Inferior parietal cortex (tissue), 1 donor: ENCODE measurements around the gene SNAPIN.
A peak's percentile ranks its signal among the peaks of the same experiment; 100 is the strongest.
"Not testable (repeated sequence)": the region's sequence is repeated elsewhere in the genome, so short reads cannot be mapped to it uniquely, and the experiment has no call there.

Experiments
- DNase-seq: peaks from one replicate; pipeline ENCODE4 v3.0.0-alpha.2; 2016; ENCODE audit errors: extremely low spot score

SNAPIN gene

DNA sequence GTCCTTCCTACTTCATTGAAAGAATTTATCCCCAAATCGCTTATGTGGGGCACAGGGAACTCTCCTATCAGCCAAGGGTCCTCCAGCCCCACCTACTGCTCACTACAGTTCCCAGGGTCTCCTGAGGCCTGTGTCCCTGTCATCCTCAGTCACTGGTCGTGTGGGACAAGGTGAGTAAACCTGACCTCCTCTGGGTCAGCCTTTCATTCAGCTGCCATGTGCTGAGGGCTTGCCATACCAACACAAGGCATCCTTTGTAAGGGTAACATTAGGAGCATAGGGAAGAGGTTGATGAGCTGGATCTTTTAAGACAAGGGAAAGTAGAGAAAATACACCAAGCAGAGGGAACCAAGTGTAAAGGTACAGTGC lies 11.2 kb upstream of the SNAPIN start:
- DNase-seq: no peak

DNA sequence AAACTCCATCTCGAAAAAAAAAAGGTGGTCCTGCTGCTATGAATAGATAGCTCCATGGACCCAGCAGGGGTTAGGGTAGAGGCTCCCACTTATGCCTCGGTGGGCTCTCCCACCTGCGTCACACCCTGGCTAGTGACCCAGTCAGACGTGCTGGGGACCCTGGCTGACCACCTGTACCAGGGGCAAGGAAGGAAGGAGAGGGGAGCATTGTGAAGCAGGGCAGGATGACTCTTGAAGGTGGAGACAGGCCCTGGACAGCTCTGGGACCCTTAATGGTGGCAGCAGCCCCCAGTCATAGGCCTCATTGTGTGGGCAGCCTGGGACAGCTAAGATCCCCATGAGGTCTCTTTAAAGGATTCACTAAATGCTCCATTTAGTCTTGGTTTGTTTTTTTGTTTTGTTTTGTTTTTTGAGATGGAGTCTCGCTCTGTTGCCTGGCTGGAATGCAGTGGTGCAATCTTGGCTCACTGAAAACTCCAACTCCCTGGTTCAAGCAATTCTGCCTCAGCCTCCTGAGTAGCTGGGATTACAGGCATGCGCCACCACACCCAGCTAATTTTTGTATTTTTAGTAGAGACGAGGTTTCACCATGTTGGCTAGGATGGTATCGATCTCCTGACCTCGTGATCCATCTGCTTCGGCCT lies 10.4 kb upstream of the SNAPIN start:
- DNase-seq: no peak

DNA sequence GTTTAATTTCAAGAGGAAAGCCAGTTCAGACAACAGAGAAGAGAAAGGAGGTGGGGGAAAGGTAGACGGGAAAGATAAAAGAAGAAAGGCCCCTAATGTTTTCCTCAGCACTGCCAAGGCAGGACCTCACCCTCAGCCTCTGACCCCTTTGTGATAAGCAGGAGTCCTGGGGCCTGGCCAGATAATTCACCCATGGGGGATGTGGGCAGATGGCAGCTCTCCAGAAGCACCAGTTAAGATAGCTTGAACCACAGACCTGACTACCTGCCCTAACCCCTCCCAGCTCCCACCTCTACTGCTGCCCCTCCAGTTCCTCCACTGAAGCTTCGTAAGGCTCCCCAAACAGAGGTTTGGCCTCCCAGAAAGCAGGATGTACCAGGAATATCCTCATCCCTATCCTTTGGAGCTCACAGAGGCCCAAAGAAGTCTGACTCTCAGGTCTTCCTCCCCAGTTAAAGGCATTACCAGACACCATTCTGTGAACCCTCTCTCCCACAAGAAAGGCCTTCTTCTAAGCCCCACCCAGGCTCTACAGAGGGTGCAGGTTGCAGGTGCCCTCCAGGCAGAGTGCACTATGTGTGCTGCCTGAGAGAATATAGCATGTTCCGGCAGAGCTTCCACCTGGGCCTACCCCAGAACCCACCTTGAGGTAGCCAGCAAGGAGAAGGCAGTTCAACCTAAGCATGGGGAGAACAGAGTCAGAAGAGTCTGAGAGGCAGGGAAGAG lies 9.2 kb upstream of the SNAPIN start:
- no peak for DNase-seq

DNA sequence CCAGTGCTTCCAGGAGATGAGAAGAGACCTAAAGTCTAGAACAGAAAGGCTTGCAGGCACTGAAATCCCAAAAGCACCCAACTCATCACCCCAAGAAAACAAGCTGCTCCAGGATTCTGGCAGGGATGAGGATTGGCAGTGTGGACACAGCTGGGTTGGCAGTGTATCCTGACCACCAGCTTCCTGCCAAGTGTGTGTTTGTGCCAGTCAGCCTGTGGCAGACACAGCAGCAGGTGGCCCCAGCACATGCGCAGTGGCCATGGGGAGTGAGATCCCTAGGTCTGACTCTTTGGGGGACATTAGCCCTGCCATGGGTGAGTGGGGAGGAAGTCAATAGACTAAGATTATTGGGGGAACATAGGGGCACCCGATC lies 8.7 kb upstream of the SNAPIN start:
- peak; percentile 70 for DNase-seq

DNA sequence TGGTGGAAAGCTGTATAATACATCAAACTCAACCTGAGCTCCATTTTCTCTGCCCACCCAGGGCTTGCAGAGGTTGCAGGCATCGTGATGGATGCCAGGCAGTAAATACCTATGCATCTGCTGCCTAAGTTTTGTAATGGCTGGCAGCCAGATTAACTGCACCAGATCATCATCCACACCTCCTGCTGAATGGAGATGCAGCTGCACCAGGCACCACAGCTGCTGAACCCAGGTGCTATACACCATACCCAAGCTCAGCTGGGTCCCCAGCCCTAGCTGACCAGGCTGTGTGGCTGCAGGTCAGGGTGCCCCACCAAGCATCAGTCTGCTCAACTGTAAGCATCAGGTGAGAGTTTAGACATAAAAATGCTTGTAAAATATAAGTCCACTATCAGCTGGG lies 6.7 kb upstream of the SNAPIN start:
- no peak for DNase-seq

DNA sequence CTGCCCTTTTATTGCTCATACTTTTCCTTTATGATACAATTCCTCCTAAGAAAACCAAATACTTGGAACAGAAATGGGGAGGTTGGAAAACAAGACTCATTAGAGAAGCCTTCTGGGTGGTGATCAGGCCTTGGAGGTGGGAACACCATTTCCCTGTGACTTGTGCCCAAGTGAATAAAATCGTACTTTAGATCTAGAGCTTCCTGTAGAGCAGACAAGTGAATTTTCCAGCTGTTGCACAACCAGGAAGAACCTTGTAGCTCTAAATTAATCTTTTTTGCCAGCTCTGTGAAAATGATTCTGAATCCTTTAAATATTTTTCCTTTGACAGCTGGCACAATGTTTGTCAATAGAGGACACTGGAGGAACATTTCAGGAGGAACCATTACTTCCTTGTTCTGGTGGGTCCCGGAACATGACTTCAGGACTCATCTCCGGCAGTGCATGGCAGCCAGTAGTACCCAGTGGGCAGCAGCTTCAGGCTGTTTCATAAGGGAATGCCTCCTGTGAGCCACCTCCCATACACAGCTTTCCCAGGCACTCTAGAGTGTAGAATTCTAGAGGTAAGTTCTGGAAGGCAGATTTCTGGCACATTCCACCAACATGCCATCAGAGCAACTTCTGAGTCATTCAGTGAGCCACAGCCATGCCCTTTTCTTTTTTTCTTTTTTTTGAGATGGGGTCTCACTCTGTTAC lies 5.5 kb upstream of the SNAPIN start:
- DNase-seq: no peak

DNA sequence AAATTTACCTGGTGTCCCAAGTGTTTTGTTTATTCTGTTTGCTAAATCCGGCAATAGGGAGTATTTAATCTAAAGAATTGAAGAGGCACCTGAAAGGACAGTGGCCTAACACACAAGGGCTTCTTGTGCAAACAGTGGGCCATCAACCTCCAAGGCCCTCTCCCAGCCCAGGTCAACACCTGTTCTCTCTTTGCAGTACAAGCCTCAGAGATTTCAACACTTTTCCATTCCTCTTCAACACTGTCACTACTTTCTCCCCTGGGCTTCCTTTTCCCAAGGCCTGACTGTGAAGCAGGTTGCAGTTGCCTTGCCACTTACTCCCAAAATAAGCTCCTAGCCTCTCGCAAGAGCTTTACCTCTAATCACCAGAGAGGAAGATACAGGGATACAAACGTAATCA lies 3.2 kb upstream of the SNAPIN start:
- DNase-seq: no peak

DNA sequence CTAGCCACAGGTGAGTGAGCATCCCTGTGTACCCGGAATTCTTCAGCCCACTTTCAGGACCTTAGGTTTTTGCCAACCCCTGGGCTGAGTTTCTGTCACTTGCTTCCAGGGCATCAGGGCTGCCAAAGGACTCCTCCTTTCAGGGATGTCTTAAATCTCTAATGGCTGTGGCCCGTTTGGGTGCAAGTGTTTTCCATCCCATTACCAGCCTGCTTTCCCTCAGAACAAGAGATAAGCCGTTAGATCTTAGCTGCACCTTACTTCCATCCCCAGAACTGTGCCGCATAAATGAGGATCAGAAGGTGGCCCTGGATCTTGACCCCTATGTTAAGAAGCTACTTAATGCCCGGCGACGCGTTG lies 652 bp downstream of the SNAPIN start:
- DNase-seq: no peak

DNA sequence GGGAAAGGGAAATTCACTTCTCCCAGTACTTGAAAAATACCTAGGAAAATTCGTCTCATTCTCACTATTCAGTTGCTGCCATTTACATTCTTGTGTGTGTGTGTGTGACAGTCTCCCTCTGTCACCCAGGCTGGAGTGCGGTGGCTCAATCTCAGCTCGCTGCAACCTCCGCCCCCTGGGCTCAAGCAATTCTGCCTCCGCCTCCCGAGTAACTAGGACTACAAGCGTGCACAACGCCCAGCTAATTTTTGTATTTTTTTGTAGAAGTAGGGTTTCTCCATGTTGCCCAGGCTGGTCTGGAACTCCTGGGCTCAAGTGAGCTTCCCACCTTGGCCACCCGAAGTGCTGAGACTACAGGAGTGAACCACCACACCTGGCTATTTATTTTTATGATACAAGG lies 1.2 kb downstream of the SNAPIN start:
- DNase-seq: no peak

DNA sequence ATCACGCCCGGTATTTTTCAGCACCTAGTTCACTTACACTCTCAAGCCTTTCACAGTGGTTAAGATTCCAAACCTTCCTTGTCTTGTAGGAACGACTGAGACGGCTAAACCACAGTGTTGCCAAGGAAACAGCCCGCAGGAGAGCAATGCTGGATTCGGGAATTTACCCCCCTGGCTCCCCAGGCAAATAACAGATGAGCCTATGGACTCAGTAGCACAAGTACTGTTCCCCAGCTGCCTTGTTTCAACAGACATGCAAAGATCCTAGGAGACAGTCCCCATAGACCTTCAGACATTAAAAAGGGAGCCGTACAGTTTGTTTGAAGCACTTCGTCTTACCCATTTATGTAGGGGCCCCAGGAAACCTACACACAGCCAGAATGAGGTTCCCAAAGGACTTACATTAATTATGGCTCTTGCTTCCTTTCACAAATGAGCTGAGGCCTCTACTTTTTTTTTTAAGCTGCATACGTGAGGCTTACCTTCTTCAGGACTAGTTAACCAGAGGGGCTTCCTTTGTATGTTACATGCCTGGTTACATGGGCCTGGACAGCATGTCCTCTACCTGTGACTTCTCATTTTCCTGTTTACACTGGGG lies 2.7 kb downstream of the SNAPIN start:
- DNase-seq: no peak

DNA sequence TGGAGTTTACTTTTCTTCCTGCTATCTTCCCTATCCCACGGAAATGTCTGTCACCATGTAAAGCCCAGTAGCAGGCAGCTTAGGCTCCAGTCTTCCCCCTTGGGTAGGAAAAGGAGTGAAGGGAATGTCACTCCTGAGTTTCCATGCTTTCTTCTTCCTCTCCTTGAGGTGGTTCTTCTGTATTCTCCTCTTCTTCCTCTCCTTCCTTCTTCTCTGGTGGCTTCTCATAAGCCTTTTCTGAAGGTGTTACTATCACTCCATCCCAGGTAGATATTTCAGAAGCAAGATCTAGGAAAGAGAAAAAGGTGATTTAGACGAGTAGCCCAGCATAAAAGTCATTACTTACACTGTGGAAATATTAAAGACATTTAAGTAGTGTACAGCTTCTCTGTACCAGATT lies 3.8 kb downstream of the SNAPIN start:
- no peak for DNase-seq

DNA sequence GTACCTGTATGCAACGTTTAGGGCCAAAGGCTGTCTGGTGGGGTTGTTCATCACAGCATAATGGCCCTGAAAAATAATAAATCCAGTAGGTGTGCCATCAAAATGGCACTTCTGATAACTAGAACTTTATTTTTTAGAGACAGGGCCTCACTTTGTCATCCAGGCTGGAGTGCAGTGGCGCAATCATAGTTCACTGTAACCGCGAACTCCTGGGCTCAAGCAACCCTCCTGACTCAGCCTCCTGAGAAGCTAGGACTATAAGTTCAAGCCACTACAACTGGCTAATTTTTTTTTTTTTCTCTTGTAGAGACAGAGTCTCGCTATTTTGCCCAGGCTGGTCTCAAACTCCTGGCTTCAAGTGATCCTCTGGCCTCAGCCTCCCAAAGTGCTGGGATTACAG lies 4.7 kb downstream of the SNAPIN start:
- DNase-seq: no peak

DNA sequence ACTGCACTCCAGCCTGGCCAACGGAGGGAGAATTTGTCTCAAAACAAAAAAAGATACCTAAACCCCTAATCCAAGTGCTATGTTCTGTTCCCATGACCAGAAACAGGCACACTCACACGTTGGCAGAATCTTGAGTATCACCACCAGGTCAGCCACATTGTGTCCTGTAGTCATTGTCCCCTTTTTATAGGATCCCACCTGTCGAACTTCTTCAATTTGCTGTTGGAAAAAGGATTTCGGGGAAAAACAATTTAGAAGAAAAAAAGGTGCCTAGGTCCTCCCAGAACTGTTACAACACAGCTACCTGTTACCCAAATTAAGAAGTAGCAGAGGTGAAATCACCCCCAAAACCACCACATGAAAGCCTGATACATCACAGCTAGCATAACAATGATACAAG lies 8.9 kb downstream of the SNAPIN start:
- no peak for DNase-seq

DNA sequence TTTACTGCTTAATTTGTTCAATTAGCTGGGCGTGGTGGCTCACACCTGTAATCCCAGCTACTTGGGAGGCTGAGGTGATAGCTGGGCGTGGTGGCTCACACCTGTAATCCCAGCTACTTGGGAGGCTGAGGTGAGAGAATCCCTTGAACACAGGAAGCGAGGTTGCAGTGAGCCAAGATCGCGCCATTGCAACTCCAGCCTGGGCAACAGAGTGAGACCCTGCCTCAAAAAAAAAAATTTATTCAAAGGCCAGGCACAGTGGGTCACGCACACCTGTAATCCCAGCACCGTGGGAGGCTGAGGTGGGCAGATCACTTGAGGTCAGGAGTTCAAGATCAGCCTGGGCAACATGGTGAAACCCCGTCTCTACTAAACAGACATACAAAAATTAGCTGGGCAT lies 10.2 kb downstream of the SNAPIN start:
- not testable (repeated sequence) for DNase-seq

DNA sequence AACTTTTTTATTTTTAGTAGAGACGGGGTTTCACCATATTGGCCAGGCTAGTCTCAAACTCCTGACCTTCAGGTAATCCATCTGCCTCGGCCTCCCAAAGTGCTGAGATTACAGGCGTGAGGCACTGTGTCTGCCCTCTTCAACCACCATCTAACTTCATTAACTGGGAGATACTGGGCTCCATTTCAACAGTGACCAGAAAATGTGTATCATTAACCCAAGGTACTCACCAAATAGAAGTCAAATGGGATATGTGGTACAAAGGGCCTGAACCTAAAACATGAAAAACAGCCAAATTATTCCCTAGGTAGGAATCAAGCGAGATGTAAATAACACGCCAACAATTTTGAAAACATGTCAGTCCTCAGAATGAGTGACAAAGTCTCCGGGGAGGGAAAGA lies 11.1 kb downstream of the SNAPIN start:
- DNase-seq: no peak

DNA sequence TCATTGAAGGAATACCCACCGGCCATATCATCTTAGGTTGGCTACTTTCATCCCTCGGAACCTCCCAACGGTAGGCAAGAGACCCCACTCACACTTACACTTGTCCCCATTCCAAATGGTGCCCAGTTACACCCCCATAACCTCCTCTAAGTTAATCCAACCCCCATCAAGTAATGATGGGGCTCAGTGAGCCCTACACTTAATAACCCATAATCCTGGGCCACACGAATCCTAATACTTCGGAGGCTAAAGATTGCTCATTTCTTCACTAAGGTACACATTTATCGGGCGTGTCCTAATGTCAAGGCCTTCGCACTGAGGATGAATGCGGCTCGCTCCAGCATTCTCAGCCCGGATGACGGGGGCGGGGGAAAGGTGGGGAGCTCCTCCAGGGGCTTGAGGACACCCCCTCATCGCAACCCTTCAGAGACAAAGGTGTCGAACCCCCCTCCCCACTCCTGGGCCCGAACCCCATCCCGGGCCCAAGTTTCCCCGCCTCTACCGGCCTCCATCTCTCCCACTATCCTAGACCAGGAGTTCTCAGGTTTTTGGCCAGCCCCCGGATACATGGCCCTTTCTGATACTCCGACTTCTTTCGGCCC lies 11.9 kb downstream of the SNAPIN start:
- no peak for DNase-seq

DNA sequence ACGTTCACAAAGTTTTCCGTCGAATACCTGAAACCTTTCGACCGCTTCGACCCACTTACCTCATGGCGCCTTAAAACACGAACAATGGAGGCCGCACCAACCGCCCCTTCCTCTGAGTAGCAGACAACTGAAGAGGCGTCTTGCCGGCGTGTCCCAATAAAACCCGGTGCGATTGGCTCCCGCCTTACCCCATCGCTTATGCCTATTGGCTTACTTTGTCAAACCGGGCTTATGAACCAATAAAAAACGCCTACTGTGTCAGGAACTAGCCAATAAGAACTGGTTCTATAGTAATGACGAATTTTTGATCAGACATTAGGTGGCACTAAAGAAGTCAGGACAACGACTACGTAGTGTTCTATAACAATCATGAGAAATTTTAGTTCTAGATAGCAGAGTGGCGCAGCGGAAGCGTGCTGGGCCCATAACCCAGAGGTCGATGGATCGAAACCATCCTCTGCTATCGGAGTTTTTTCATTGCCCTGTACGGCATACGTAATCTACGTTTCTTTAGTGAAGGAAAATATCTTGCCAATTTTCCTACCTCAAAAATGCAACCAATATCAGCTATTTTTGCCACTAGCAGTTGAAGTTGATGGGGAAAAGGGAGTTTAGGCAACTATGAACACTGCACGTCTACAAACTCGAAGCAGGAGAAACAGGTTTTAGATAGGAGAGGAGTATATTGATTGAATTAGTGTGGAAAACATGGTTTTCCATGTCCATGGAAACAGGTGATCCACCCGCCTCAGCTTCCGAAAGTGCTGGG lies 12.5 kb downstream of the SNAPIN start, which contains the start of gene ILF2:
Gene ILF2 (minus strand): TSS at position 135 of the 769 bp plus-strand sequence. CDS start 71 bp downstream, at position 64.
- peak; percentile 100 for DNase-seq

DNA sequence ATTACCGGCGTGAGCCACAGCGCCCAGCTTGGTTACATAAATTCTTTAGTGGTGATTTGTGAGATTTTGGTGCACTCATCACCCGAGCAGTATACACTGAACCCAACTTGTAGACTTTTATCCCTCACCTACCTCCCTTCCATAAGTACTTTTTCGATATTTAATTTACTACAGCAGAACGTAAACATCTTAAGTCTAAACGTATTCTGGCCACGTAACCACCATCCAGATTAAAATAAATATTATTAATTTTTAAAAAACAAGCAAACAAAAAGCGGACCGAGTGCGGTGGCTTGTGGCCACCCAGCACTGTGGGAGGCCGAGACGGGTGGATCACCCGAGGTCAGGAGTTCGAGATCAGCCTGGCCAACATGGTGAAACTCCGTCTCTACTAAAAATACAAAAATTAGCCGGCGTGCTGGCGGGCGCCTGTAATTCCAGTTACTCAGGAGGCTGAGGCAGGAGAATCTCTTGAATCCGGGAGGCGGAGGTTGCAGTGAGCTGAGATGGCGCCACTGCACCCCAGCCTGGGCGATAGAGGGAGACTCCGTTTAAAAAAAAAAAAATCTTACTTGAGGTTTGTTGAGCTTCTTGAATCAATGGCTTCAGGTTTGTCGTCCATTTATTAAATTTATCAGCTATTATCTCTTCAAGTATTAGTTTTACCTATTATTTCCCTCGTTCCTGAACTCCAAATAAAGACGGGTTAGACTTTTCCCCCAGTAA lies 13.3 kb downstream of the SNAPIN start:
- not testable (repeated sequence) for DNase-seq

DNA sequence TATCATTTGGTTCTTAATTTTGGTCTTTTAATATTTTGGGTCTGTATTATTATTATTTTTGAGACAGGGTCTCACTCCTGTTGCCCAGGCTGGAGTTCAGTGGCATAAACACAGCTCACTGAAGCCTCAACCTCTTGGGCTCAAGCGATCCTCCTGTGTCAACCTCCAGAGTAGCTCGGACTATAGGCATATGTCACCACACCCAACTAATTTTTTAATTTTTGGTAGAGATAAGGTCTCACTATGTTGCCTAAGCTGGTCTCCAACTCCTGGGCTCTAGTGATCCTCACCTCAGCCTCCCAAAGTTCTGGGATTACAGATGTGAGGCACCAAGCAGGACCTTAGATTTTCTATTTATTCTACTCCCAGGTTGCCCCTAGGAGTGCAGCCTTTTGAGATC lies 15.0 kb downstream of the SNAPIN start:
- DNase-seq: no peak

DNA sequence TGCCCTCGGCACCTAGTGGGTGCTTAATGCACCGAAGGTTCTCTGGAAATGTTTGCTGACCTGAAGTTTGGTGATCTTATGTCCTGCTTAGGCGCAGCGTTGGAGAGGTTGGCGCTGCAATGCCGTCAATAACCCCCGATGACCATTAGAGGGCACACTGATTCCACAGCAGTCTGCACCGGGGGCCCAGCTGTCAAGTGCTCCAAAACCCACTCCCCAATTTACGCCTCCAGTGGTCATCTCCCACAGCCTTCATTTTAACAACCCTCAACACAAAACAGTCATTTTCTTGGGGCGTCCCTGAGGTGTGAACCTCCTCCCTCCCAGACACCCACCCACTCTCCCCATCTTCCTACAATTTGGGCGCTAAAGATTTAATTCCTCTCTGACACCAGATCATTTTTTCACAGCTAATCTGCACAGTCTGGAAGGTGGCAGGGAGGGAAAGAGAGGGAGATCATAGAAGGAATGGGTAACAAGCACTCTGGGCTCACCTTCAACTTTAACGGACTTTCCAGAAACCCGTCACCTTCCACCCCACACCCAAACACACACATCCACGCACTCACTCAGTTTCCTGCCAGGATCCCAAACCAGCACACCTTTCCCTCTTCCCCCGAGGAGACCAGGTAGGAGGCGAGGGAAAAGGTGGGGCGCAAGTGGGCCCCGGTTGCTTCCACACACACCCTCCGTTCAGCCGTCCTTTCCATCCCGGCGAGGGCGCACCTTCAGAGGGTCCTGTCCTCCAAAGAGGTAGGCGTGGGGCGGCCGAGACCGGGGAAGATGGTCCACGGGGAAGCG lies 19.4 kb downstream of the SNAPIN start:
- peak; percentile 54 for DNase-seq
